HG02642 (cell line): ENCODE results near the gene COL11A2.

ENCODE experiments used
- ATAC-seq: cut with Tn5 transposase; IDR thresholded peaks from one replicate; pipeline ENCODE4 v1.9.1; 2021; ENCODE audit warnings: mild to moderate bottlenecking; ENCODE audit not compliant: unreplicated experiment, poor library complexity

The COL11A2 gene

DNA sequence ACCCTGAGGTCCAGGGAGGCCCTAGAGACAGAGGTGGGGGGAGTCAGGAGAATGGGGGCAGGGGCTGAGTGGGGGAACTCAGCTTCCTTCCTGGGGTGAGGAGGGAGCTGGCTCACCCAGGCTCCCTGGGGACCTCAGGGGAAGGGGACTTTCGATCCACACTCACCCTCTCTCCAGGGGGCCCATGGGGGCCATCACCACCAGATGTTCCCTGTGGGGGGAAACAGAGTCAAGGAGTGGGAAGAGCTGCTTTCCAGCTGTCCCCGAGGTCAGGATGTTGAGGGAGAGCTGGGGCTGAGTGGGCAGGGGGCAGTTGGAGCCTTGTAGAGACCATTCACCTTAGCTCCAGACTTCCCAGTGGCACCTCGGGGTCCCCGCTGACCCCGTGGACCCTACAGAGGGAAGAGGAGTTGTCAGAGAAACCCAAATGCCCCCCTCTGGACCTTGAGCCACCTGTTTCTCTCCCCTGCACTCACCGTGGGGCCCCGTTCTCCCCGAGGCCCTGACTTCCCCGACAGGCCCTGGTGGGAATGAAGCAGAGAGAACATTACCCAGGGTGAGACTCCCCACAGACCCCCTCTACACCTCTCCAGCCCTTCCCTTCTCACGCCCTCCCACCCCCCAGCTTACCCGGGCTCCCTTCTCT is 18.6 kb downstream of the COL11A2 start:
- no peak for ATAC-seq

DNA sequence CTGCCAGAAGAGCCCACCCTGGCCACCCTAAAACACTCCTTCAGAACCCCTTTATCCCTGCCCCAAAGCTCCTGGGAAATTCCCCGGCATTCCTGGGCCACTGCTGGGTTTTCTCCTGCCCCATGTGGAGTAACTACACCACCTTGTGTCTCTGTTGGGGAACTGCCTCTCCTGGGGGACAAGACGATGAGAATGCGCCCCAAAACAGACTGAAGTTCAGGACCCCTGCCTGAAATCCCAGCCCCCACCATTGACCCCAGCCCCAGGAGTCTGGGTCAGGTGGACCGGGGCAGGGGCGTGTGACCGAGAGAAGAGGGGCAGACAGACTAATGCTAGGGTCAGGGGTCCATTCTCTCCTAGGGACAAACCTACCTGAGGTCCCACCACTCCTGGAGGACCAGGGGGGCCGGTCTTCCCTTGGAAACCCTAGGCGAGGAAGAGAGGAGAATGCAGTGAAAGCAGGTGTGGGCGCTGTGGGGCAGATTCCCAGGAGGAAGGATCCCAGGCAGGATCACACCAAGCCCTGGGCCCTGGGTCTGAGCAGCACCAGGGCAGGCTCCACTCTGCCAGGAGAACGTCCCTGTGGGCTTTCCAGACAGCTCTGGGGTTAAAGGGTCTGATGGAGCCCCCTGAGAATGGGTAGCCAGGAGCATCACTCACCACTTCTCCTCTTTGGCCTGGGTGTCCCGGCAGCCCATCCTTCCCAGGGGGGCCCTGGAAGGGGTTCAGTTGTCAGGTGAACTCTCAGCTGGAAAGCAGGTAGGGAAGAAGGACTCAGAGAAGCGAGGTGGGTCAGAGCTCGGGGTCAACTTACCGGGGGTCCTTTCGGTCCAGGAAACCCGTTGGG is 19.4 kb downstream of the COL11A2 start:
- ATAC-seq = no peak

DNA sequence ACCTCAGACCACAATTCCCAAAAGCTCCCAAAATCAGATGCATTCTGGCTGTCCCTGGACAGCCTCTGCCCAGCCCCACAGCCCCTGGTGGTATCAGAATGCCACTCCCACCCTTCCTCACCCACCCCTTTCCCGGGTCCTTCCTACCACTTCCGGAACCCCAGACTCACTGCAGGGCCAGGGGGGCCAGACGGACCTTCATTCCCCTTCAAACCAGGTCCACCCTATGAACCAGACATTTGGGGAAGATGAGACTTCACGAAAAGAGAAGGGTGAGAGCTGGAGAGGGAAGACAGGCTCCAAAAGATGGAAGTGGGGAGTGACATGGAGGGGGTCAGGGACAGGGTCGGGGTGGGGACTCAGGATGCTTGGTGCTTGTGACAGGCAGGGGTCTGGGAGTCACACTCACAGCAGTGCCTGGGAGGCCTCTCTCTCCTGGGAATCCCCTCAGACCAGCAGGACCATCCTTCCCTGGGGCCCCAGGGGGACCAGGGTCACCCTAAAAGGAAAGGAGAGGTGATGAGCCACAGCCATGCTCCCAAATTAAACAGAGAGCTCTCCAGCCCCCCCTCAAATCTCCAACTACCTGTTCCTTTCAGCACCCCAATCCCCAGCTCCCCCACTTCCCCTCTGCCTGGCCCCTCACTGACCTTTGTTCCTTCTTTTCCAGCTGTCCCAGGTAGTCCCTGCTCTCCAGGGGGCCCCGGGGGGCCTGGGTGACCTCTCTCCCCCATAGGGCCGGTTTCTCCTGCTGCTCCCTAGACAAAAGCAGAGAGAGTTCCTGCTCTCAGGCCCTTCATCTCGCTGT is 20.2 kb downstream of the COL11A2 start:
- no peak for ATAC-seq

DNA sequence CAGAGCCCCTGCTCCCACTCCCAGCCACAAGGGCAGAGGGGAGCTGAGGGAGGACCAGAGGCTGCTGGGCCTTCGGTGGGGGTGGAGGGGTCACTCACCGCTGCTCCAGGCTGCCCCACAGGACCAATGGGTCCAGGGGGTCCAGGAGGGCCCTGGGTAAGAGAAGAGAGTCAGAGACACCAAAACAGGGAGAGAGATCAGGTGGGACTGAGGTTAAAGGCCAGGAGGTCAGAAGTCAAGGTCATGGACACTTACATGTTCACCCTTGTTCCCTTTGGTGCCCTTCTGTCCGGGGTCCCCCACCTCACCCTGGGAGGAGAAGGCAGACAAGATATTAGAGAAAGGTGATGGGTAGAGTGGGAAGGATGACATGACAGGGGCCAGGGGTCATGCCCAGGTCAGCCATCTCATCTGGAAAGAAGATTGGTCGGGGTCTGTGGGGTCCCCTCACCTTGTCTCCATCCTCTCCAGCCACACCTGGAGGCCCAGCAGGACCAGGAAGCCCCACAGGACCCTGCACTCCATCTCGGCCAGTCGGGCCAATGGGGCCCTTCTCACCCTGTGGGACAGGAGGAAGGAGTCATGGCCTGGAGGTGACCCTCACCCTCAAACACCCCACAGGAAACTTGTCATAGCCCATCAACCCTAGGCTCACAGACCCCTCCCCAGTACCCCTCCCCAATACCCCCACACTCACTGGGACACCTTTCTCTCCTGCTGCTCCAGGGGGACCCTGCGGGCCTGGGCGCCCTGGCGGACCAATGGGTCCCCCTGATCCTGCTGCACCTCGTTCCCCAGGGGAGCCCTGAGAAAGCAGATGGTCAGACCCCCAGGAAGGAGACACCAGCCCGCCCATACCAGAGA is 21.0 kb downstream of the COL11A2 start:
- no peak for ATAC-seq

DNA sequence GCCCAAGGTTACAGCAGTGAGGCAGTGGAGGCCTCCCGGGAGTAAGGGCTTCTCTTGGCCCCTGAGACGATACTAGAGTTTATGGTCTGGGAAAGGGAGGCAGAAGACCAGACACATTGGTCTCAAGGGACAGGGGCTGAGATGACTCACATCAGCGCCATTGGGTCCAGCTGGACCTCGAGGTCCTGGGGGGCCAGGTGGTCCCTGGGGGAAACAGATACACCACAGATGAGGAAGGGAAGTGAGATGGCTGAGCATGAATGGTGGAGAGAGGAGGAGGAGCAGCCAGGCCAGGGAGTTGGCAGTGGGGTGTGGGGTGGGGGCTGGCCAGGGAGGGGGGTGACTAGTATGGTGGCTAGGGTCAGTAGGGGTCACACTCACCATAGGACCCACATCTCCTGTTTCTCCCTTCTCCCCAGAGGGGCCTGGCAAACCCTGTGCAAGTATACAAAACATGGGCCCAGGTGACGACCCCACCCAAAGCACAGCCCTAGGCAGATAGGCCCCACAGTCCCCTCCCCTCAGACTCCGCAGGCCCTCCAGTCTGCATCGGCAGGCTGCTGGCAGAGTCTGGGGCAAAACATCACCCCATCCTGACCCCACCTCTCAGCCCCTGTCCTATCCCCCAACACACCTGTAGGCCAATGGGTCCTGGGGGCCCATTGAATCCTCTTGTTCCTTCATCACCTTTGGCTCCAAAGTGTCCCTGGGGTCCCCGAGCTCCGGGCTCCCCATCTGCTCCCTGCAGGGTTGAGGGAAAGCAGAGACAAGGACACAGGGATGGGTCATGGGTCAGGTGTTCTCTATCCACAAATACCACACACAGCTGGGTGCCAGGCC is 21.9 kb downstream of the COL11A2 start:
- ATAC-seq = no peak

DNA sequence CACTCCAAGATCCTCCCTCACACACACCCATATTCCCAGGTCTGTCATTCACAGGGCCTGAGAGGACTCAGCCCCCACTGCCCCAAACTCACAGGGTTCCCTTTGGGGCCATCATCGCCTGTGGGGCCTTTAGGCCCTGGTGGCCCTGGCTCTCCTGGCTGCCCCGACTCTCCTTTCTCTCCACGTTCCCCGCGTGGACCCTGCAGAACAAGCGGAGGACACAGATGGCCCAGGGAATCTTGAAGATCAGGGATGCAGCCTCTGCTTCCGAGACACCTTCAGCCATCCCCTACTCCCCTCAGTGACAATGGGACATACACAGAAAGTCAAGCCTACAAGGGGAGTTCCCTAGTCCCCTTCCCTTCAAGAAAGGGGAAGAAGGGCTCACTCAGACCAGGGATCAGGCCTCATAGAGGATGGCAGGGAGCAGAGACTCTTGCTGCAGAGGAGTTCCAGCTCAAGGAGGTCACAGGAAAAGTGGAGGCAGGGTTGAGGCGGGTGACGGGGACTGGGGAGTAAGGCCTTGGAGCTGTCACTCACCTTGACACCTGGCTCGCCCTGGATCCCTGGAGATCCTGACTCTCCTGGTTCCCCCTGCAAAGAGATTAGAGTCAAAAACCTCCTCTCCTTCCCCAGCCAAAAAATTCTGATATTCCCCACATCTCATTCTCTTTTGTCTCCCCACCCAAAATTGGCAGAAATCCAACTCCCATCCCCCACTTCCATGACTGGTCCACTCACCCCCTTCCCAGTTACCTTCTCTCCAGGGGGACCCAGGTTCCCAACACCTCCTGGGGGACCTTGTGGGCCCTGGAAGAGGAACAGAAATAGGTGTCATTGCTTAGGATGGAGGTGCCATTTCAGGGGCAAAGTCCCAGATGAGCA is 22.7 kb downstream of the COL11A2 start:
- no peak for ATAC-seq

DNA sequence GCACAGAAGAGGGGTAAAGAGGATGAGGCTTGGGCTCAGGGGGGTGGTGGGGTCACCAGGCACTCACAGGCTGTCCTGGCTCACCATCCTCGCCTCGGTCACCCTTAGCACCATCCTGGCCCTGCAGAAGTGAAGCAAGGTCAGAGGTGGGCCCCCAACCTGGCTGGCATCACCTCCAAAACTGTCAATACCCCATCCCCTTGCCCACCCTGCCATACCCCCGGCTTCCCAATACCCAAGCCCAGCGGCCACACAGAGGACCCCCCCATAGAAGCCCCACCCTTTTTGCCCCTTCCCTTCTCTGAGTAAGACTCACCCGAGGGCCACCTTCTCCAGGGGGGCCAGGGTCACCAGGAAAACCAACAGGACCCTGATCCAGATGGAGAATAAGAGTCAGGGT is 23.6 kb downstream of the COL11A2 start:
- ATAC-seq = no peak

DNA sequence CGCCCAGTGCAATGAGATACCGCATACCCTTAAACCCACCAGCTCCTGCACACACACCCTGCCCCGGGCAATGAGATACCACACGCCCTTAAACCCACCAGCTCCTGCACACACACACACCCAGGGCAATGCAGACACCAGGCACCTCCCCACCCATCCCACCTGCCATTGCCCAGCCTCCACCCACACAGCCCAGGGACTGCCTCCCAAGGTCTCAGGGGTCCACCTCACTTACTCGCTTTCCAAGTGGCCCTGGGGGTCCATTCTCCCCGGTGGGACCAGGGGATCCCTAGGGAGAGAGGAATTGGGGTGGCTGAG is 24.0 kb downstream of the COL11A2 start:
- no peak for ATAC-seq

DNA sequence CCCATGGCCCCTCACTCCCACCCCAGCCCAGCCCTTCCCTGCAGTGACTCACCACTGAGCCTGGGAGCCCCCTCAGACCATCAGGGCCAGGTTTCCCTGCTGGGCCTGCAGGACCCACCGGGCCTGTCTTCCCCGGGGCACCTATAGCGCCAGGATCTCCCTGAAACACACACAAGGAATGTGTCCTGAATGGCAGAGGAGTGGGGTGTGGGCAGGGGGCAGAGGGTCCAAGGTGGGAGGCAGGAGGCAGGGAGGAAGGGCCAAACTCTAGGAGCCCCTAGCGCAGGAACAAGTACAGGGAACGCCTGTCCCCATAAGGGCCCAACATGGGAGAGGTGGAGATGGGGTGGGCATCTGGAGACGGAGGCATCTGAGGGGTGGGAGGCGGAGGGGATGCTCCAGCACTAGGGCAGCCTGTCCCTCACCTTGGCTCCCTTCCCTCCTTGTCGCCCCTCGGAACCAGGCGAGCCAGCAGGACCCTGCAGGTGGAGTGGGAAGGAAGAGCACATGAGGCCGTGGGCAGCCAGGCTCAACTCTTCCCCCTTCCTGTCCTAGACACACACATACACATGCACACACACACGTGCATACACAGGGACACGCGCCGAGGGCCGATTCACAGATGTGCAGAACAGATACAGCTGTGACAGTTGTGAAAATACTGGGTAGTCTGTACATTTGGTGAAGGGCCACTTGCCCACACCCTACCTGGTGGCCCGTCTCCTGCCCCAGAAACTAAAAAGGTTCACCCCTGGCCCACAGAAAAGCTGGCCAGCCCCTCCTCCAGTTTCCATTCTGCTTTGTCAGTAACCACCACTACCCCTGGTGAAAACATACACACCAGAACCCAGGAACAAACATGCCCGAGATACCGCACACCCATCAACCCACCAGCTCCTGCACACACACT is 24.6 kb downstream of the COL11A2 start:
- ATAC-seq = no peak

DNA sequence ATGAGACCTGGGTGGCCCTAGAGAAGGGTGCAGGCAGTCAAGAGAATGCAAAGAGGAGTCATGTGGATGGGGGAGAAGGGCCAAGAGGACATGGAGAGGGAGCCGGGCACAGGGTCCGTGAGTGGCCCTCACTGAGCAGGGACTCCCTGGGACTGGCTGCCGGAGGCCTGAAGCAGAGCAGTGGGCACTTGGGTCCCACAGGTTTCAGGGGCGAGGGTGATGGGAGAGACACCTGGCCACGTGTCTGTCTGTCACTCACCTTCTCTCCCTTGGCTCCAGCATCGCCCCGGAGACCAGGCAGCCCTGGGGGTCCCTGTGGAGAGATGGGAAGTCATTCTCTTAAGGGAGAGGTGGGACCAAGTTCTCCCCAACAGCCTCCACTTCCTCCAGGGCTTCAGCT is 25.5 kb downstream of the COL11A2 start:
- ATAC-seq = no peak

DNA sequence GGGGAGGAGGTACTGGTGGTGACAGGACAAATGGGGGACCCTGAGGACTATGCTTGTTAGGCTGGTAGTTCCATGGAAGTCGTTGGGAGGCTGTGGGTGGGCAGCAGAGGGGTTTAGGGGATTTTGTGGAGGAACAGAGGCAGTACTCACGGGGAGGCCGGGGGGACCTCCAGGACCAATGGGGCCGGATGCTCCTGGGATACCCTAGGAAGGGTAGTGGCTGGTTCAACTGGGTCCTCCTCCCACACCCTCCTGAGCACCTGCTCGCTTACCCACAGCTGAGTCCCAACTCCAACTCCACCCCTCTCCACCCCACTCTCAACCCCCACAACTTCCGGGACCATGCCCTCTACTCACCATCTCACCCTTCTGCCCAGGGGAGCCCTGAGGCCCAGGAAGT is 25.9 kb downstream of the COL11A2 start:
- no peak for ATAC-seq

DNA sequence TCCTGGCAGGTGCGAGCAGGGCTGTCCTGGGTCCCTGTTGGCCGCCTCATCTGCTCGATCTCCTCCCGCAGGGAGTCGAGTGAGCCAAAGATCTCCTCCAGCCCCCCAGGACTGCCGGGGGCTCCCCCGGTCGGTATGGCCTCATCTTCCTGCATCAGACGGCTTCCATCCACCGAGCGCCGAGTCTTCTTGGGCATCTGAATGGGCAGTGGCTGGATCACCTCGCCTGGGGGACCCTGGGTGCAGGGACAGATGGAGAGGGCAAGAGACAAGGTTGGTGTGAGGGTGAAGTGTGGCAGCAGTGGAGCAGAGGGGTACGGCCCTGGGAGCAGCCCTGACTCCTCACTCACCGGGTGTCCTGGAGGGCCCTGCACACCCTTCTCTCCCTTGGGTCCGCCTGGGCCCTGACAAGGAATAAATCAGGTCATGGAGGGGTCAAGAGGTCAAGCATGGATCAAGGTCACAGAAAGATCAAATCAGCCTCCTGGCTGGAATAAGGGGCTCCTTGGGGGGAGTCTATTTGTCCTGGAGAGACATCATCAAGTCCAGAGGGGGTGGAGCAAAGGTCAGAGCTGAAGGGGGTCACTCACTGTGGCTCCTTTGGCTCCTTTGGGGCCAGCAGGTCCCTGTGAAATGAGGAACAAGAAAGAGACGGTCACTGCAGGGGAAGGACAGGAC is 26.5 kb downstream of the COL11A2 start:
- ATAC-seq = no peak

DNA sequence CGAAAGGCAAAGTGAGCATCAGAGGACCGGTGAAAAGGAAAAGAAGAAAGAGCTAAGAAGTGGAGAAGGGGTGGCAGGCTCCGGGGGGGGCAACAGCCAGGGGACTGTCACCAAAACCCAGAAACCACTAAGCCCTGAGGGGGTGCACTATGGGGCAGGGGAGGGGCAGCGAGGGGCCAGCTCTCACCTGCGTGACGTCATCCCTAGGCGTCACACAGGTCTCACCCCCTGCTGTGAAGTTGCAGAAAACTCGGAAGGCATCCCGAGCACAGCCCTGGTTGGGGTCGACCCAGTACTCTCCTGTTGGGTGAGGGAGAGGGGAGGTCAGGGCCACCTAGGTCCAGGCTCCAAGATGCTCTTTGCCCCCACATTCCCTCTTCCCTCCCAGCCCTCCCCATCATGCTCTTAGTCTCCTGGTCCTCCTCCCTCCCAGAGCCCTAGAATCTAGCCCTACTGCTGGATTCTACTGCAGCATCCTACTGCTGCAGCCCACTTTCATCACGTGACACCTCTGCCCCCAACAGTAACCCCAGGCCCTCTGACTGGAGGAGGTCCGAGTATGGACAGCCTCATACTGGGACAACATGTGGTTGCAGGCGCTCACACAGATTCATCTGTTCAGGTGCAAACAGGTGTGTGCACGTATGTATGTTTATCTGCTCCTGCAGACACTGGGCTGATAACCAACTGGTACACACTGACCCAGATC is 27.4 kb downstream of the COL11A2 start:
- ATAC-seq = no peak

DNA sequence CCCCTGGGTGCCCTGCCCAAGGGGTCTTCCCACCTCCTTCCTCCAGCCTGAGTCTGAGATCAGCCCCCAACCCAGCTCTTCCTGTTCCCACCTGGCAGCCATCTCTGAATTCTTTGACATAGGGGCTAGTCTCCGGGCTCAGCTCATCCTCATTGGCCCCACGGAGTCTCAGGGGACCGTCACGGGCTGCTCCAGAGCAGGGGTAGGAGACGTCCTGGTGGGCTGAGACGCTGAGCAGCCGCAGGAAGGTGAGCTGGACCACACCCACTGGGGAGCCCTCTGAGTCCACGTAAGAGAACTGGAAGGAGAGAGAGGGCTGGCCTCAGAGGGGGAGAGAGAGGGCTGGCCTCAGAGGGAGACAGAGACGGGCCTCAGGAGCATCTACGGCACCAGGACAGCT is 28.1 kb downstream of the COL11A2 start:
- no peak for ATAC-seq

DNA sequence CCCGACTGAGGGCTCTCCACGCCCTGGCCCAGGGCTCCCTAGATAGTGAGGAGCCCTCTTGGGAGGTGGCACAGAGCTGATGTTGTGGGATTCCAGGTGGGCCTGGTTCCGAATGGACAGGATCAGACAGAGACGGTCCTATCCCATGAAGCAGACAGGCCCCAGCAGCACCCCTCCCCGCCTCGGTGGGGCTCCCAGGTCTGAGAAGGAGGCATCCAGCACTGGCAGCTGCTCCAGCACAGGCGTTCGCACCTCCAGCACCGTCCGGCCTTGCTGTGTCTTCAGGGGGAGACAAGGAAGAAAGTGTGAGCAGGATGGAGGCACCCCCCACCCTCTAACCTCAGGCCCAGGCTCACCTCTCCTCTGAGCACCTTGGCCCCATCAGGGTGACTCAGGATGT is 28.7 kb downstream of the COL11A2 start:
- no peak for ATAC-seq
